ENCODE measurements around the gene RITA1.
A peak's percentile ranks its signal among the peaks of the same experiment; 100 is the strongest.

The RITA1 gene

GRCh38 chr12:113220593-113221180 lies 35.2 kb downstream of the RITA1 start:
- no peak for TF ChIP-seq ZNF274 (IDR thresholded peaks at IDR 0.05; ENCODE audit: low read depth, low read length)

GRCh38 chr12:113221181-113221996 lies 35.9 kb downstream of the RITA1 start, which contains the start of gene TPCN1:
TSS of gene TPCN1 (plus strand) at chr12:113221464. CDS start at chr12:113226853, 5,389 bp downstream.
- no peak for TF ChIP-seq ZNF274 (IDR thresholded peaks at IDR 0.05; ENCODE audit: low read depth, low read length)
- H3K4me3 ChIP-seq (ENCODE audit: low read length): peak within 1 kb of the TSS; percentile 80

More at GRCh38 chr12:113220593-113221180, 35.2 kb downstream of the RITA1 start:
- H3K4me3 ChIP-seq (ENCODE audit: low read length): peak overlapping the region; percentile 54; the same call in 1 of the 2 replicates

- no peak for TF ChIP-seq ZNF274 (IDR thresholded peaks at IDR 0.05; ENCODE audit: low read depth, low read length)
- H3K4me3 ChIP-seq (ENCODE audit: low read length): peak overlapping the region; percentile 80
Observed at GRCh38 chr12:113221997-113222729, 36.6 kb downstream of the RITA1 start.

- TF ChIP-seq ZNF274 (IDR thresholded peaks at IDR 0.05; ENCODE audit: low read depth, low read length): no peak
- peak overlapping the region; percentile 80 for H3K4me3 ChIP-seq (ENCODE audit: low read length)
Observed at GRCh38 chr12:113222730-113223531, 37.4 kb downstream of the RITA1 start.

- no peak overlapping the region for H3K4me3 ChIP-seq (ENCODE audit: low read length)
- no peak for TF ChIP-seq ZNF274 (IDR thresholded peaks at IDR 0.05; ENCODE audit: low read depth, low read length)
Observed at GRCh38 chr12:113224955-113225354, 39.4 kb downstream of the RITA1 start.

GRCh38 chr12:113226696-113227568 lies 41.4 kb downstream of the RITA1 start:
- TF ChIP-seq ZNF274 (IDR thresholded peaks at IDR 0.05; ENCODE audit: low read depth, low read length): no peak
- H3K4me3 ChIP-seq (ENCODE audit: low read length): no peak overlapping the region

GRCh38 chr12:113227686-113228391 lies 42.3 kb downstream of the RITA1 start:
- TF ChIP-seq ZNF274 (IDR thresholded peaks at IDR 0.05; ENCODE audit: low read depth, low read length): no peak
- H3K4me3 ChIP-seq (ENCODE audit: low read length): no peak overlapping the region

GRCh38 chr12:113228394-113229028 lies 43.0 kb downstream of the RITA1 start:
- TF ChIP-seq ZNF274 (IDR thresholded peaks at IDR 0.05; ENCODE audit: low read depth, low read length): no peak

GRCh38 chr12:113230315-113231234 lies 45.1 kb downstream of the RITA1 start:
- TF ChIP-seq ZNF274 (IDR thresholded peaks at IDR 0.05; ENCODE audit: low read depth, low read length): no peak
- no peak overlapping the region; the same call in 1 of the 2 replicates for H3K4me3 ChIP-seq (ENCODE audit: low read length)

More at GRCh38 chr12:113228394-113229028, 43.0 kb downstream of the RITA1 start:
- no peak overlapping the region for H3K4me3 ChIP-seq (ENCODE audit: low read length)

GRCh38 chr12:113231235-113232088 lies 45.9 kb downstream of the RITA1 start:
- no peak for TF ChIP-seq ZNF274 (IDR thresholded peaks at IDR 0.05; ENCODE audit: low read depth, low read length)
- H3K4me3 ChIP-seq (ENCODE audit: low read length): no peak overlapping the region

All from GM08714 (cell line).